ENCODE data around the gene KDM5B.
"Not testable (repeated sequence)": the region's sequence is repeated elsewhere in the genome, so short reads cannot be mapped to it uniquely, and the experiment has no call there.

KDM5B gene

GRCh38 chr1:202791077-202791747, 17.0 kb downstream of the KDM5B start:
- no peak for DNase-seq (ENCODE audit: low read depth)

DNA sequence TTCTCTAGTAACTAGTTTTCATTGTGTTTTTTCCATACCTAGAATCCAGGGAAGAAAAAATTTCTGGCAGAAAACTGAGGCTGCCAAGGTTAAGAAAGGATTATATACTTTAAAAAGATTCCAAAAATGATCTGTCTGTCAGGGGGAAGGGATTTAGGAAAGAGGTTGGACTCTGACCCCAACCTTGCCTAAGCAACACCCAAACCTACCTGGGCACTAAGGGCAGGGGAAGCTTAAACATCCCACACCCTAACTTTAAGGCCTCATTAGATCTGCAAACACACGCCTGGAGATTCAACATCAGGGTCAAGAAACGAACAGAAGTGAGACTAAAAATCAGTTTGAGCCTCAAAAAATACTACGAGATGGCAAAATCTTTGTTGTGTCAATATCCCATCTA, 19.4 kb downstream of the KDM5B start:
- DNase-seq (ENCODE audit: low read depth), result no peak

- DNase-seq (ENCODE audit: low read depth), result no peak
Measured at GRCh38 chr1:202786804-202787203, 21.4 kb downstream of the KDM5B start.

- no peak for DNase-seq (ENCODE audit: low read depth)
Measured at GRCh38 chr1:202781180-202781579, 27.0 kb downstream of the KDM5B start.

GRCh38 chr1:202770135-202770534, 38.1 kb downstream of the KDM5B start:
- no peak for DNase-seq (ENCODE audit: low read depth)

GRCh38 chr1:202765721-202766120, 42.5 kb downstream of the KDM5B start:
- DNase-seq (ENCODE audit: low read depth), result no peak

- no peak for DNase-seq (ENCODE audit: low read depth)
Measured at GRCh38 chr1:202762019-202762418, 46.2 kb downstream of the KDM5B start.

DNA sequence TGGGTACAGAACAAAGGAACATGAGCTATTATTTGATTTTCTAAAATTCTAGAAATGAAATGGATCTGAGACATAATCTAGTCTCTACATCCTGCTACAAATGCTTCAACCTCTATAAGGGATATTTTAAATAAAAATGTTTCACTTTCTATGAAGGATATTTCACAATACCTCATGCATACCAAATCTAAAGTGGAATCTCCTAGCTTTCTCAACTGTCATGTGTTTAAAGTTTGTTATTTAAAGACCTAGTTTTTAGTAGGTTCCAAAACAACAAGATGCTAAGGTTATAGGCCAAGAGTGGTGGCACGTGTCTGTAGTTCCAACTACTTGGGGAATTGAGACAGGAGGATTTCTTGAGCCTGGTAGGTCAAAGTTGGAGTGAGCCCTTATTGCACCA, 47.6 kb downstream of the KDM5B start:
- no peak for DNase-seq (ENCODE audit: low read depth)

GRCh38 chr1:202756391-202756790, 51.8 kb downstream of the KDM5B start:
- no peak for DNase-seq (ENCODE audit: low read depth)

GRCh38 chr1:202754293-202754692, 53.9 kb downstream of the KDM5B start:
- no peak for DNase-seq (ENCODE audit: low read depth)

- no peak for DNase-seq (ENCODE audit: low read depth)
Measured at GRCh38 chr1:202752774-202753173, 55.4 kb downstream of the KDM5B start.

- DNase-seq (ENCODE audit: low read depth), result no peak
Measured at GRCh38 chr1:202750761-202751160, 57.5 kb downstream of the KDM5B start.

- DNase-seq (ENCODE audit: low read depth), result no peak
Measured at GRCh38 chr1:202750024-202750423, 58.2 kb downstream of the KDM5B start.

- DNase-seq (ENCODE audit: low read depth), result no peak
Measured at GRCh38 chr1:202745323-202745888, 62.8 kb downstream of the KDM5B start.

DNA sequence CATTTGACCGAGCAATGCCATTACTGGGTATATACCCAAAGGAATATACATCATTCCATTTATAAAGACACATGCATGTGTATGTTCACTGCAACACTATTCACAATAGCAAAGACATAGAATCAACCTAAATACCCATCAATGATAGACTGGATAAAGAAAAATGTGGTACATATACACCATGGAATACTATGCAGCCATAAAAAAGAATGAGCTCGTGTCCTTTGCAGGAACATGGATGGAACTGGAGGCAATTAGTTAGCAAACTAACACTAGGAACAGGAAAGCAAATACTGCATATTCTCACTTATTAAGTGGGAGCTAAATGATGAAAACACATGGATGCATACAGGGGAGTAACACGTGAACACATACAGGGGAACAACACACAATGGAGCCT, 63.5 kb downstream of the KDM5B start:
- DNase-seq (ENCODE audit: low read depth), result not testable (repeated sequence)

- DNase-seq (ENCODE audit: low read depth), result no peak
Measured at GRCh38 chr1:202742496-202742895, 65.7 kb downstream of the KDM5B start.

GRCh38 chr1:202733251-202733650, 75.0 kb downstream of the KDM5B start:
- DNase-seq (ENCODE audit: low read depth), result no peak

DNA sequence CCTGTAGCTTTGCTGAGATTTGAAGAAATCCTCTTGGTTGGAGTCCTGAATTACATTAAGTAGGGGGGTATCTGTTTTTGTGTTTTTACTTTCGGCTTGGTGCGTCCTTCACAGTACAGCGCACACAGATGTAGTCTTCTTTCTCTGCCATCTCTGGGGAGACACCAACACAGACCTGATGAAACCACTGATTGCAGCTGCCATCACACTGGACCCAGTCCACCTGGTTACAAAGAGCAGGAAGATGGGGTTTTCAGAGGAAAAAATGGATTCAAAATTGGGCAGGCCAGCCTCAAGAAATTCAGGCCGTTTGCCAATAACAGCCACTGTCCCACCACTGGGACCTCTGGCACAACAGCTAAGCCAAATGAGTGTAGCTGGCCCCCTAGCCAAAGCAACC, 79.3 kb downstream of the KDM5B start:
- no peak for DNase-seq (ENCODE audit: low read depth)

DNA sequence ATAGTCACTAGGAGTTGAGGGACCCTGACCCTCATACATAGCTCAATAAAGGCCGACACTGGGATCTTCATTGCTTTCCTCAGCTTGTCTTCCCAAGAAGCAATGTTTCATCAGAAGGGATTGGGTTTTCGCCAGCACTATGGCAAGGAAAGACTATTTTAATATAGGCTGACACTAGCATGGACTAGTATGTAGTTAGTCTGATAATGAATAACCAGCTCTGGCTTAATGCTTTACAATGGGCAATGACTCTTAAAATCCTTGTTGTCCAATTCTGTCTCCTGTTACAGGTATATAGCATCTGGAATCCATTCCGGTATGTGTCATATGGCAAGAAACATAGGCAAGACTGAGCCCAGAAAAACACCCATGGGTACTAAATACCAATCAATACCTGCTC, 82.7 kb downstream of the KDM5B start:
- no peak for DNase-seq (ENCODE audit: low read depth)

- no peak for DNase-seq (ENCODE audit: low read depth)
Measured at GRCh38 chr1:202723708-202724107, 84.5 kb downstream of the KDM5B start.

- DNase-seq (ENCODE audit: low read depth), result not testable (repeated sequence)
Measured at GRCh38 chr1:202723046-202723445, 85.2 kb downstream of the KDM5B start.

- no peak for DNase-seq (ENCODE audit: low read depth)
Measured at GRCh38 chr1:202716654-202717053, 91.6 kb downstream of the KDM5B start.

DNA sequence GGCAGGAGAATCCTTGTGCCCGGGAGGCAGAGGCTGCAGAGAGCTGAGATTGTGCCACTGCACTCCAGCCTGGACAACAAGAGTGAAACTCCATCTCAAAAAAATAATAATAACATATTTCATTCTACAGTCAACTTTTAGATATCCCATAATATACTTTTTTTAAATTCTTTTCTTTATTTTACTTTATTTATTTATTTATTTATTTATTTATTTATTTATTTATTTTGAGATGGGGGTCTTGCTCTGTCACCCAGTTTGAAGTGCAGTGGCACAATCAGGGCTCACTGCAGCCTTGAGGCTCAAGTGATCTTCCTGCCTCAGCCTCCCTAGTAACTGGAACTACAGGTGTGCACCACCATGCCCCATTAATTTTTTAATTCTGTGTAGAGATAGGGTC, 94.0 kb downstream of the KDM5B start:
- DNase-seq (ENCODE audit: low read depth), result not testable (repeated sequence)

- no peak for DNase-seq (ENCODE audit: low read depth)
Measured at GRCh38 chr1:202713110-202713509, 95.1 kb downstream of the KDM5B start.

Measured in stimulated activated CD8-positive, alpha-beta memory T cell treated with anti-CD3 and anti-CD28 coated beads, Interleukin-7, amount 100 ng/mL, for 24 hours (primary cell).